ENCODE results near the gene TIAM1.

- TF ChIP-seq POLR2A (IDR thresholded peaks at IDR 0.05) (no peak), CTCF (IDR thresholded peaks at IDR 0.05) (no peak)
Measured at GRCh38 chr21:31278511-31279130, 65.4 kb downstream of the TIAM1 start.
